HG03095 (cell line): ENCODE data around the gene CPNE9.

Experiments
- ATAC-seq: cut with Tn5 transposase; IDR thresholded peaks from one replicate; pipeline ENCODE4 v1.9.1; 2021; ENCODE audit warnings: moderate library complexity; ENCODE audit not compliant: unreplicated experiment

The CPNE9 gene

GRCh38 chr3:9686050-9686550 lies 17.5 kb upstream of the CPNE9 start:
- no peak for ATAC-seq

GRCh38 chr3:9686703-9687102 lies 16.9 kb upstream of the CPNE9 start:
- ATAC-seq = no peak

GRCh38 chr3:9687514-9687913 lies 16.1 kb upstream of the CPNE9 start:
- ATAC-seq = no peak

- ATAC-seq = no peak
These were observed 14.7 kb upstream of the CPNE9 start for GRCh38 chr3:9688961-9689360.

GRCh38 chr3:9689757-9690156 lies 13.9 kb upstream of the CPNE9 start:
- ATAC-seq = no peak

- peak; percentile 86 for ATAC-seq
These were observed 12.9 kb upstream of the CPNE9 start for GRCh38 chr3:9690451-9691450.

- no peak for ATAC-seq
These were observed 12.0 kb upstream of the CPNE9 start for GRCh38 chr3:9691636-9692035.

GRCh38 chr3:9692416-9692815 lies 11.2 kb upstream of the CPNE9 start:
- no peak for ATAC-seq

GRCh38 chr3:9695345-9695744 lies 8.3 kb upstream of the CPNE9 start:
- ATAC-seq = no peak

- no peak for ATAC-seq
These were observed 7.9 kb upstream of the CPNE9 start for GRCh38 chr3:9695746-9696145.

- no peak for ATAC-seq
These were observed 7.0 kb upstream of the CPNE9 start for GRCh38 chr3:9696480-9697220.

GRCh38 chr3:9697892-9698291 lies 5.7 kb upstream of the CPNE9 start:
- ATAC-seq = no peak

GRCh38 chr3:9698293-9698692 lies 5.3 kb upstream of the CPNE9 start:
- no peak for ATAC-seq

GRCh38 chr3:9700536-9700935 lies 3.1 kb upstream of the CPNE9 start:
- ATAC-seq = no peak

- ATAC-seq = no peak
These were observed 2.6 kb upstream of the CPNE9 start for GRCh38 chr3:9701006-9701405.

- ATAC-seq = no peak
These were observed 1.9 kb upstream of the CPNE9 start for GRCh38 chr3:9701711-9702110.

- ATAC-seq = no peak
These were observed 393 bp upstream of the CPNE9 start for GRCh38 chr3:9703240-9703639.

- ATAC-seq = no peak
These were observed 1.0 kb downstream of the CPNE9 start for GRCh38 chr3:9704347-9705322.

- no peak for ATAC-seq
These were observed 6.6 kb downstream of the CPNE9 start for GRCh38 chr3:9710174-9710739.

- no peak for ATAC-seq
These were observed 8.8 kb downstream of the CPNE9 start for GRCh38 chr3:9712415-9712814.
